Left lung (tissue), 10 donors: ENCODE data around the gene UBASH3A. TPM values are rescaled to one million over a fixed set of nuclear protein-coding genes. Genes with fewer than 3 reads are reported as not detected.

Source experiments
- ATAC-seq: fragments of 200-7000 bp; cut with Tn5 transposase; one replicate; pipeline ENCODE4 v1.9.1; 2020; ENCODE audit warnings: moderate library complexity
- DNase-seq, 4 donors: peaks; one replicate each; pipeline ENCODE4 v3.0.0-alpha.2; 2013 to 2020
- H3K27ac ChIP-seq, 2 donors: fragments of 200-600 bp; sonication (generic) in 1 of 2; one replicate each; pipeline versions ENCODE4 v1.5.0 to v1.8.0; 2020 to 2021
- H3K27me3 ChIP-seq, 2 donors: fragments of 200-600 bp; sonication (generic) in 1 of 2; one replicate each; pipeline versions ENCODE4 v1.5.0 to v1.8.0; 2020 to 2021
- H3K36me3 ChIP-seq, 2 donors: fragments of 200-600 bp; sonication (generic) in 1 of 2; one replicate each; pipeline versions ENCODE4 v1.5.0 to v1.8.0; 2020 to 2021
- H3K4me1 ChIP-seq, 2 donors: fragments of 200-600 bp; one replicate each; pipeline ENCODE4 v1.8.0; 2021
- H3K4me3 ChIP-seq, 2 donors: fragments of 200-600 bp; sonication (generic) in 1 of 2; one replicate each; pipeline versions ENCODE4 v1.5.0 to v1.8.0; 2020 to 2021; ENCODE audit warnings: mild to moderate bottlenecking in 1 of 2
- H3K9me3 ChIP-seq, 2 donors: fragments of 200-600 bp; sonication (generic) in 1 of 2; one replicate each; pipeline versions ENCODE4 v1.5.0 to v1.8.0; 2020 to 2021
- CTCF ChIP-seq, 2 donors: fragments of 200-600 bp; sonication (generic) in 1 of 2; IDR thresholded peaks; one replicate each; pipeline versions ENCODE4 v1.5.0 to v1.8.0; 2021; ENCODE audit warnings: antibody characterized with exemption in 2 of 2
- intact Hi-C, 2 donors: fragments of 100-400 bp; cut with DNase I; formaldehyde crosslinking; loops; one replicate each; pipeline versions ENCODE4 v1.11.2 to v1.14.2; 2022
- polyA plus RNA-seq, 6 donors: library from polyadenylated mRNA; unstranded; fragments of 120-200 nt; gene quantifications; one replicate each; pipeline ENCODE4 v1.2.1, GENCODE V29; 2013; ENCODE audit not compliant: insufficient read length in 6 of 6
- total RNA-seq, 2 donors: library from RNA; stranded (reverse); fragmentation: NEBNext Ultra II Directional; extraction: Animal tissue kit (Norgen Biotek cat#: 25700); gene quantifications; one replicate each; pipeline ENCODE4 v1.2.1, GENCODE V29; 2021
- donor health status: DM: no; HTN: yes; CAD: no.
- donor health status: DM: no; HTN: no; CAD: no.

Gene UBASH3A
- total and polyA plus RNA-seq, 8 donors = 0.08 to 1.3 (median 0.24) TPM

GRCh38 chr21:42453986-42454570 lies 50.4 kb downstream of the UBASH3A start:
- Histone ChIP-seq H3K27ac (no peak overlapping the region), H3K27me3 (no peaks in the 10 kb centered on the region), H3K9me3 (no peaks in the 10 kb centered on the region), H3K4me3 (no peak overlapping the region), H3K4me1 (peaks cover 0 to 11% of the 10 kb centered on the region in 2 donors), H3K36me3 (no peaks in the 10 kb centered on the region)
- DNase-seq = no peak
- ATAC-seq = no peak
- intact Hi-C loops = no loop called here
- TF ChIP-seq CTCF (IDR thresholded peaks at IDR 0.05) = no peak

- ATAC-seq = no peak
- intact Hi-C loops = no loop called here
- Histone ChIP-seq H3K9me3 (no peaks in the 10 kb centered on the region), H3K4me3 (no peak overlapping the region), H3K27ac (no peak overlapping the region), H3K36me3 (no peaks in the 10 kb centered on the region), H3K4me1 (peaks cover 0 to 9% of the 10 kb centered on the region in 2 donors), H3K27me3 (no peaks in the 10 kb centered on the region)
- TF ChIP-seq CTCF (IDR thresholded peaks at IDR 0.05) = no peak
- DNase-seq = no peak
These were observed 51.1 kb downstream of the UBASH3A start for GRCh38 chr21:42454786-42455185.

GRCh38 chr21:42455196-42455595 lies 51.5 kb downstream of the UBASH3A start:
- DNase-seq = no peak
- no peak for TF ChIP-seq CTCF (IDR thresholded peaks at IDR 0.05)
- ATAC-seq = no peak
- Histone ChIP-seq H3K36me3 (no peaks in the 10 kb centered on the region), H3K27me3 (no peaks in the 10 kb centered on the region), H3K4me1 (peaks cover 0 to 5% of the 10 kb centered on the region in 2 donors), H3K27ac (no peak overlapping the region), H3K4me3 (no peak overlapping the region), H3K9me3 (no peaks in the 10 kb centered on the region)
- intact Hi-C loops = no loop called here

DNA sequence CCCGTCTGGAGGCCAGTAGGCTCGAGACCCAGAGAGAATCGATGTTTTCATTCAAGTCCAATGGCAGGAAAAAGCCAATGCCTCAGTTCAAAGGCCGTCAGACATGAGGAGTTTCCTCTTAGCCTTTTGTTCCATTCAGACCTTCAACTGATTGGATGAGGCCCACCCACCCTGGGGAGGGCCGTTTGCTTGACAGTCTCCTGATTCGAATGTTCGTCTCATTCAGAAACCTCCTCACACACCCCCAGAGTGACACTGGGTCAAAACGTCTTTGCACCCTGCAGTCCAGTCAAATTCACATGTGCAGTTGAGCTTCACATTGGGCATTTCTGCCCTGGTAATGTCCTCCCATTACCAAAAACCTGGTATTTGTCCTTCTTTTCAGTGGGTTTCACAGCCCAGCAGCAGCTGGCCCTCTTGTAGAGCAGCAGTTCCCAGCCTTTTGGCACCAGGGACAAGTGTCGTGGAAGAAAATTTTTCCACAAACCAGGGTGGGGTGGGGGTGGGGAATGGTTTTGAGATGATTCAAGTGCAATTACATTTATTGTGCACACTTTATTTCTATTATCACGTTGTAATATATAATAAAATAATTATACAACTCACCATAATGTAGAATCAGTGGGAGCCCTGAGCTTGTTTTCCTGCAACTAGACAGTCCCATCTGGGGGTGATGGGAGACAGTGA lies 52.2 kb downstream of the UBASH3A start:
- Histone ChIP-seq H3K9me3 (no peaks in the 10 kb centered on the region), H3K36me3 (no peaks in the 10 kb centered on the region), H3K4me3 (no peak overlapping the region), H3K27me3 (no peaks in the 10 kb centered on the region), H3K27ac (no peak overlapping the region), H3K4me1 (no peaks in the 10 kb centered on the region)
- no peak for ATAC-seq
- no peak for DNase-seq
- intact Hi-C loops = no loop called here
- TF ChIP-seq CTCF (IDR thresholded peaks at IDR 0.05) = no peak

DNA sequence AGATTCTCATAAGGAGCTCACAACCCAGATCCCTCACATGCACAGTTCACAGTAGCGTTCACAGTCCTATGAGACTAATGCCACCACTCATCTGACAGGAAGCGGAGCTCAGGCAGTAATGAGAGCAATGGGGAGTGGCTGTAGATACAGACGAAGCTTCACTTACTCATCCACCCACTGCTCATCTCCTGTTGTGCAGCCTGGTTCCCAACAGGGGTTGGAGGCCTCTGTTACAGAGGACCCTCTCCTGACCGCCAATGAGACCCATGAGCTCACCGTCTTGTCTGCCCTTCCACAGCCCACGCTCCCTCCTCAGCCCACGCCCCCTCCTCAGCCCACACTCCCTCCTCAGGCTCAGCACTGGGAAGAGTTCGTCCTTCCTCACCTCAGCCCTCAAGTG lies 52.8 kb downstream of the UBASH3A start:
- TF ChIP-seq CTCF (IDR thresholded peaks at IDR 0.05) = no peak
- Histone ChIP-seq H3K4me1 (no peaks in the 10 kb centered on the region), H3K27me3 (no peaks in the 10 kb centered on the region), H3K27ac (no peak overlapping the region), H3K4me3 (no peak overlapping the region), H3K9me3 (no peaks in the 10 kb centered on the region), H3K36me3 (no peaks in the 10 kb centered on the region)
- no peak for DNase-seq
- ATAC-seq = no peak
- intact Hi-C loops = no loop called here
